Testis (tissue), 2 donors: Measurements from ENCODE around the gene TNFRSF17.

Experiments
- POLR2A ChIP-seq: fragments of 450-650 bp; IDR thresholded peaks from one replicate; pipeline ENCODE4 v1.6.1; 2017; ENCODE audit warnings: antibody characterized with exemption, mild to moderate bottlenecking, moderate library complexity
- TF ChIP-seq, protein P1 (sequence below), 3 experiments: fragments of 450-650 bp in 2 of 3; fragments of 200-600 bp in 1 of 3; sonication (generic) in 1 of 3; IDR thresholded peaks; one replicate each; pipeline ENCODE4 v1.5.1; 2016 to 2019; ENCODE audit warnings: antibody characterized with exemption in 3 of 3, mild to moderate bottlenecking in 2 of 3, moderate library complexity in 1 of 3

DNA sequence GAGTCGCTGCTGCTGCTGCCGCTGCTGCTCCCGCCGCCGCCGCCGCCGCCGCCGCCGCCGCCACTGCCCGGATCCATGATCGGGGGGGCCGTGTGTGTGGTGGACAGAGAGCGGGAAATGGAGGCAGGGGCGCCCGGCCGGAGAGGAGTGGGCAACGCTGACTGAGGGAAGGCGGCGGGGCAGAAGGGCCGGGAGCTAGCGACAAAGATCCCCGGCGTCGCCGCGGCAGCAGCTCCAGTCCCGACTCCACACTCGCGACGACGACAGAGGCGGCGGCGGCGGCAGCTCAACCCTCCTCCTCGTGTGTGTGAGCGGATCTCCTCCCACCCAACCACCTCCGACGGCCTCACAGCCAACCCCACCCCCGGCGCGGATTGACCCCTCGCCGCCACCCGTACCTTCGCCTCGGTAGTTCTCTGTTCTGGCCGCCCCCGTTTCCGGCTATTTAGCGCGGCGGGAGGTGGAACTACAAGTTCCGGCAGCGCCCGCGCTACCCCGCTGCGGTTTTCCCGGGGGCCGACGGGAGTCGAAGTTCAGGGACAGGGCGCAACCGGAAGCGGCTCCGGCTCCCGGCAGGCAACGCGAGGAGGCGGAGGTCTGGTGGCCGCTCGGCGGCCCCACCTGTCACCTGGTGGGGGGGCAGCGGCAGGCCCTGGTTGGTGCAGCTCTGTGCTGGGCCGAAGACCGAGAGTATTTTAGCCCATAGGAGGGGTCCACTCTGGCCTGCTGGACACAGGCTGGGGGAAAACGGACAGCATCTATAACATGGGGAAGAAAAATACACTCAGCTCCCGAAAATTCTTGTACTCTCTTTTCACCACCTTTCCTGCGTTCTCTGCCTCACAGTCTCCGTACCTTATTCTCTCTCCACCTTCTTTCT lies 49.1 kb upstream of the TNFRSF17 start, which contains the start of gene GSPT1:
- TF ChIP-seq, protein P1, sequence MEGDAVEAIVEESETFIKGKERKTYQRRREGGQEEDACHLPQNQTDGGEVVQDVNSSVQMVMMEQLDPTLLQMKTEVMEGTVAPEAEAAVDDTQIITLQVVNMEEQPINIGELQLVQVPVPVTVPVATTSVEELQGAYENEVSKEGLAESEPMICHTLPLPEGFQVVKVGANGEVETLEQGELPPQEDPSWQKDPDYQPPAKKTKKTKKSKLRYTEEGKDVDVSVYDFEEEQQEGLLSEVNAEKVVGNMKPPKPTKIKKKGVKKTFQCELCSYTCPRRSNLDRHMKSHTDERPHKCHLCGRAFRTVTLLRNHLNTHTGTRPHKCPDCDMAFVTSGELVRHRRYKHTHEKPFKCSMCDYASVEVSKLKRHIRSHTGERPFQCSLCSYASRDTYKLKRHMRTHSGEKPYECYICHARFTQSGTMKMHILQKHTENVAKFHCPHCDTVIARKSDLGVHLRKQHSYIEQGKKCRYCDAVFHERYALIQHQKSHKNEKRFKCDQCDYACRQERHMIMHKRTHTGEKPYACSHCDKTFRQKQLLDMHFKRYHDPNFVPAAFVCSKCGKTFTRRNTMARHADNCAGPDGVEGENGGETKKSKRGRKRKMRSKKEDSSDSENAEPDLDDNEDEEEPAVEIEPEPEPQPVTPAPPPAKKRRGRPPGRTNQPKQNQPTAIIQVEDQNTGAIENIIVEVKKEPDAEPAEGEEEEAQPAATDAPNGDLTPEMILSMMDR (IDR thresholded peaks at IDR 0.05): peak in 2 of 3 experiments; percentile 57 to 63
- no peak for TF ChIP-seq POLR2A
